Activated CD8-positive, alpha-beta memory T cell treated with anti-CD3 and anti-CD28 coated beads for 1 hour (primary cell): ENCODE data around the gene UBE2G1.
"Not testable (repeated sequence)": the region's sequence is repeated elsewhere in the genome, so short reads cannot be mapped to it uniquely, and the experiment has no call there.

ENCODE experiments used
- DNase-seq, 2 donors: peaks; one replicate each; pipeline ENCODE4 v3.0.0-alpha.2; 2020; ENCODE audit warnings: low read depth in 1 of 2; ENCODE audit errors: extremely low read depth in 1 of 2

Gene UBE2G1

DNA sequence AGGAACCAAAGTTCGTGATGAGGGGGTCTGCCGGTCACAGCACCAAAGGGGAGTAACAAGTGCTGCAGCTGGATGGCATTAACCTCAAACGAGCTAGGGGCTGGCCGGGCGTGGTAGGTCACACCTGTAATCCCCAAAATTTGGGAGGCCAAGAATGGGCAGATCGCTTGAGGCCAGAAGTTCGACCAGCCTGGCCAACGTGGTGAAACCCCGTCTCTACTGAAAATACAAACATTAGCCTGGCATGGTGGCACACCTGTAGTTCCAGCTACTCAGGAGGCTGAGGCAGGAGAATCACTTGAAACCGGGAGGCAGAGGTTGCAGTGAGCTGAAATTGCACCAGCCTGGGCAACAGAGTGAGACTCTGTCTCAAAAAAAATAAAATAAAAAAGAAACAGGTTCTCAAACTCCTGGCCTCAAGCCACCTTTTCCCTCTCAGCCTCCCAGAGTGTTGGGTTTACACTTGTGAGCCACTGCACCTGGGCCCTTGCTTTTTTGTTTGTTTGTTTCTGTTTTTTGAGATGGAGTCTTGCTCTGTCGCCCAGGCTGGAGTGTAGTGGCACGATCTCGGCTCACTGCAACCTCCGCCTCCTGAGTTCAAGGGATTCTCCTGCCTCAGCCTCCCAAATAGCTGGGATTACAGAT, 9.4 kb upstream of the UBE2G1 start:
- not testable (repeated sequence) for DNase-seq

GRCh38 chr17:4375039-4375748, 8.7 kb upstream of the UBE2G1 start:
- no peak for DNase-seq

- no peak for DNase-seq
Measured at GRCh38 chr17:4369557-4370230, 3.2 kb upstream of the UBE2G1 start.

DNA sequence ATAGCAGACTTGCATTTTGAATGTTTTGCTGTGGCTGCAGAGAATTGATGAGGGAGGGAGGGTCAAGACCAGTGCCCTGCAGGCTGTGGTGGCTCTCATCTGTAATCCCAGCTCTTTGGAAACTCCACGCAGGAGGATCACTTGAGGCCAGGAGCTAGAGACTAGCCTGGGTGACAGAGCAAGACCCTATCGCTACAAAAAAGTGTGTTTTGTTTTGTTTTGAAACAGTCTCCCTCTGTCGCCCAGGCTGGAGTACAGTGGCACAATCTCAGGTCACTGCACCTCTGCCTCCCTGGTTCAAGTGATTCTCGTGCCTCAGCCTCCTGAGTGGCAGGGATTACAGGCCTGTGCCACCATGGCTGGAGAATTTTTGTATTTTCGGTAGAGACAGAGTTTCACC, 1.9 kb upstream of the UBE2G1 start:
- DNase-seq = no peak

- not testable (repeated sequence) for DNase-seq
Measured at GRCh38 chr17:4367177-4367576, 702 bp upstream of the UBE2G1 start.

GRCh38 chr17:4365628-4366326, 698 bp downstream of the UBE2G1 start:
- DNase-seq = no peak

DNA sequence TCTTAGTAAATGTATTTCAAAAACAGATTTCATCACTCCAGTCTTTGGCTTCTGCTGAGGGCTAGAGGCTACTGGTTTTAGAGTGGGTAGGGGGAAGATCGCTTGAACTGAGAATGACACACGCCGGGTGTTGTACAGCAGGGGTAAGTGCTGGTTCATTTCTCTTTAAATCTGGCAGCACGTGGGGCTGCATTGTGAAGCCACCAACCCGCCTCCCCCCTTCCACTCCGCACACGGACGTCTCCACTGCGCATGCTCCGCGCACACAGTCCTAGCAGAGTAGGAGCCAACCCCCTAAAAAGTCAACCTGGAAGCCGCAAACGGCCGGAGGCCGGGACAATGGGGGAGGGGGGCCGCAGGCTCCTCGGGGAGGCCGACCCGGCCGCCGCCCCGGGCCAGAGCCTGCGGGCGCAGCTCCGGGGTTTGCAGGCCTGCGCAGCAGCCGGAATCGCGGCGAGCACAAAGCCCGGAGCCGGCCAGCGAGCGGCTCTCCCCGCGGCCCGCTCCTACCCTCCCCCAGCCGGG, 1.3 kb downstream of the UBE2G1 start:
- DNase-seq = peak; percentile 73 to 81

DNA sequence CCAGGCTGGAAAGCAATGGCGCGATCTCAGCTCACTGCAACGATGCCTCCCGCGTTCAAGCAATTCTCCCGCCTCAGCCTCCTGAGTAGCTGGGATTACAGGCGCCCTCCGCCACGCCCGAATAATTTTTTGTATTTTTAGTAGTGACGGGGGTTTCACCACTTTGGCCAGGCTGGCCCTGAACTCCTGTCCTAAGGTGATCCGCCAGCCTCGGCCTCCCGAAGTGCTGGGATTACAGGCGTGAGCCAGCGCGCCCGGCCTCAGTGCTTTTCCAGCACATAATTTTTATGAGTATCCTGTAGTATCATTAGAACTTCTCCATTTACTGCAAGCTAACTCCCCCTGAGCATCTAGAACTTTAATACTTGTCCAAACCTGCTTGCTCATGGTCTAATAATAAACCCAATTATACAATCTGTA, 1.8 kb downstream of the UBE2G1 start:
- no peak for DNase-seq

DNA sequence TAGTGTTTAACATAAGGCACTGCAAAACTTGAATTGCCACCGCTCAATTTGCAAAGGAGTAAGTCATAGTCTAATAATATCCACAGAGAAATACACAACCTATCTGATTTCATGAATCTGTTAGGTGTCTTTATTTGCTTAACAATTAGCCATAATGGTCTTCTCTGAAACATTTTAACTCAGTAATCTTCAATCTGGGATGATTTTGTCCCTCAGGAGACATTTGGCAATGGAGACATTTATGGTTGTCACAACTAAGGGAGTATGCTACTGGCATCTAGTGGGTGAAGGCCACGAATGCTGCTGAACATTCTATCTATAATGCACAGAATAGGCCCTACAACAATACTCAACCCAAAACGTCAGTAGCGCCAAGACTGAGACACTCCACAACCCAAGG, 4.3 kb downstream of the UBE2G1 start:
- DNase-seq = no peak

DNA sequence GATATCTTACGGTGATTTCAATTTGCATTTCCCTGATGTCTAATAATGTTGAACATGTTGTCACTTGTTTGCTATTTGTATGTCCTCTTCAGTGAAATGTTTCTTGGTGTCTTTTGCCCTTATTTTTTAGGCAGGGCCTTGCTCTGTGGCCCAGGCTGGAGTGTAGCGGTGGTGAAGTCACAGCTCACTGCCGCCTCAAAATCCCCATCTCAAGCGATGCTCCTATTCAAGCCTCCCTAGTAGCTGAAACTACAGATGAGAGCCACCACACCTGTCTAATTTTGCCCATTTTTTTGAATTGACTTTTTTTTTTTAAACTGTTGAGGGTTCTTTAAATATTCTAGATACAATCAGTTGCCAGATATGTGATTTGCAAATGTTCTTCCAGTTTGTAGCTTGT, 8.3 kb downstream of the UBE2G1 start:
- no peak for DNase-seq

GRCh38 chr17:4357671-4358070, 8.8 kb downstream of the UBE2G1 start:
- no peak for DNase-seq

DNA sequence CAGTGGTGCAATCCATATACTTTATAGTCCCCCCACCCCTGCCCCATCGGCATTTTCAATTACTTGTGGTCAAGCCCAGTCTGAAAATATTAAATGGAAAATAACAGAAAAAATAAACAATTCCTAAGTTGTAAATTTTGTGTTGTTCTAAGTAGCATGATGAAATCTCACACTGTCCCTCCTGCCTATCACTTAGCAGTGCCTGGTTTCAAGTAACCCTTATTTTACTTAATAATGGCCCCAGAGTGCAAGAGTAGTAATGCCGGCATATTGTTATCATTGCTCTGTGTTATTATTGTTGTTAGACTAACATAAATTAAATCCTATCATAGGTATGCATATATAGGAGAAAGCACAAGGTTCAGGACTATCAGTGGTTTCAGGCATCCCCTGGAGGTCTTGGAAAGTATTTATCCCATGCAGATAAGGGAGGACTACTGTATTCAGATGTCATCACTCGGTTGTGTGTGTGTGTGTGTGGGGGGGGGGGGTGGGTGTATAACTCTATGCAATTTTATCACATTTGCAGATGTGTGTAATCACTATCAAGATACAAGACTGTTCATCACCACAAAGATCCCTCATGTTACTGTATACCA, 9.3 kb downstream of the UBE2G1 start:
- no peak for DNase-seq

- DNase-seq = no peak
Measured at GRCh38 chr17:4354862-4355514, 11.5 kb downstream of the UBE2G1 start.

- DNase-seq = no peak
Measured at GRCh38 chr17:4354206-4354605, 12.3 kb downstream of the UBE2G1 start.

- DNase-seq = not testable (repeated sequence)
Measured at GRCh38 chr17:4350214-4350613, 16.3 kb downstream of the UBE2G1 start.

- DNase-seq = no peak
Measured at GRCh38 chr17:4345581-4346252, 20.8 kb downstream of the UBE2G1 start.

DNA sequence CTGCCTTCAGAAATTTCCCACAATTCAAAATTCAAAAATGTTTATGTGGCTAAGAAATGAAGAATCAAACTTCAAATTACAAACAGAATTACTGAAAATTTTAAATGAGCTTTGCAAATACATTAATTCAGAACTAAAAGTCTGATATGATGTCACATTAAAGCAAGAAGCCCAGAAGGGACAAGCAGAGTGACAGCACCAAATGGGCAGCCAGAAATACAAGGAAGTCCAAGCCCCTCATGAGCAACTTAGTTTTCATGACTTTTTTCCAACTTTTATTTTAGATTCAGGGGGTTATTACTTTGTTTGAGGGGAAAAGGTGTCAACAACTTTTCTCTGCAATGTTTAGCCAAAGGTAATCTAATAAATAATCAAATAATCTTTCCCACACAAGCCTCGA, 21.5 kb downstream of the UBE2G1 start:
- DNase-seq = no peak

DNA sequence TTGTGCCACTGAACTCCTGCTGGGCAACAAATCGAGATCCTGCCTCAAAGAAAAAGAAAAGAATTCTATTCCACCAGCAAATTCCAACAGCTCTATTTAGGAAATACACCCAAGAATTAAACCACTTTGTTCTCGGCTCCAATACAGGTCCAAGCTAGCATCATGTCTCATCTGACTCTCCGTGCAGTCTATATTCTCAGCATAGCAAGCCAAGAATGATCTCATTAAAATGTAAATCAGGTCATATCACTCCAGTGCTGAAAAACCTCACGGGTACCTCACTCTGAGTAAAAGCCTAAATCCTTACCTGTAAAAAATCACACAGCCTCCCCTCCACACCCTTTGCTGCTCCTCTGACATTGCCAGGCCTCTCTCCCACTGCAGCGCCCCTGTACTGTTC, 23.9 kb downstream of the UBE2G1 start:
- DNase-seq = no peak

- no peak for DNase-seq
Measured at GRCh38 chr17:4341616-4341977, 24.9 kb downstream of the UBE2G1 start.
